HG03280 (cell line): ENCODE measurements around the gene KCTD13.
"Not testable (repeated sequence)": the region's sequence is repeated elsewhere in the genome, so short reads cannot be mapped to it uniquely, and the experiment has no call there.

Source experiments
- ATAC-seq: cut with Tn5 transposase; IDR thresholded peaks from one replicate; pipeline ENCODE4 v1.9.1; 2021; ENCODE audit warnings: mild to moderate bottlenecking, moderate library complexity; ENCODE audit not compliant: unreplicated experiment

Gene KCTD13

DNA sequence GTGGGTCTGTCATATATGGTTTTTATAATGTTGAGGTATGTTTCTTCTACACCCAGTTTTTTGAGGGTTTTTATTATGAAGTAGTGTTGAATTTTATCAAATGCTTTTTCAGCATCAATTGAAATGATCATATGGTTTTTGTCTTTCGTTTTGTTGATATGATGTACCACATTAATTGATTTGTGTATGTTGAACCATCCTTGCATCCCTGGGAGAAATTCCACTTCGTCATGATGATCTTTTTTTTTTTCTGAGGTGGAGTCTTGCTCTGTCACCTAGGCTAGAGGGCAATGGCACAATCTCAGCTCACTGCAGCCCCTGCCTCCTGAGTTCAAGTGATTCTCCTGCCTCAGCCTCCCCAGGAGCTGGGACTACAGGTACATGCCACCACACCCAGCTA is 21.9 kb upstream of the KCTD13 start:
- no peak for ATAC-seq

DNA sequence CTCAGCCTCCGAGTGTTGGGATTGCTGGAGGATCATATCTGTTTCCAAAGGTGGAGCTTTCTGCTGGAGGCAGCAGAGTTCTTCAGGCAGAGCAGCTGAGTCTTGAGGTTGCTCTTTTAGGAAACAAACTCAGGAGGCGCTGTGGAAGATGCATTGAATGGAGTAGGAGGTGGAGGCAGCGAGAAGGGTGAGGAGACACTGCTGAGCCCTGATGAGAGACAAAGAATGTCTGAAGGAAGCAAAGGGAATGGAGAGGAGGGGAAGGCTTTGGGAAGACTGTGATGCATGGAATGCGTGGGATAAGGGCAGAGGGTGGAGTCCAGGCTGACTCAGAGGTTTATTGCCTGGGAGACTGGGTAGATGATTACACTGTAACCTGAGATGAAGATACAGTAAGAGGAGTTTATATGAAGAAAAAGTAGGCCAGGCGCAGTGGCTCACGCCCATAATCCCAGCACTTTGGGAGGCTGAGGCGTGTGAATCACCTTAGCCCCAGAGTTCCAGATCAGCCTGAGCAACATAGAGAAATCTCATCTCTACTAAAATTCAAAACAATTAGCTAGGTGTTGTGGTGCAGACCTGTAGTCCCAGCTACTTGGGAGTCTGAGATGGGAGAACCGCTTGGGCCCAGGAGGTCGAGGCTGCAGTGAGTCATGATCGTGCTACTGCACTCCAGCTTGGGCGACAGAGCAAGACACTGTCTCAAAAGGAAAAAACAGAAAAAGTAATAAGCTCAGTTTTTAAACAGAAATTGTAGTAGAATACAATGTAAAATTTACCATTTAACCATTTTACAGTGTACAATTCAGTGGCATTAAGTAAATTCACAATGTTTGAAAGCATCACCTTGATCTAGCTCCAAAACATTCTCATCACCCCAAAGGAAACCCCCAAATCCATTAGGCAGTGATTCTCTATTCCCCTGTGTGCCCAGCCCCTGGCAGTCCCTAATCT is 18.1 kb upstream of the KCTD13 start:
- no peak for ATAC-seq

DNA sequence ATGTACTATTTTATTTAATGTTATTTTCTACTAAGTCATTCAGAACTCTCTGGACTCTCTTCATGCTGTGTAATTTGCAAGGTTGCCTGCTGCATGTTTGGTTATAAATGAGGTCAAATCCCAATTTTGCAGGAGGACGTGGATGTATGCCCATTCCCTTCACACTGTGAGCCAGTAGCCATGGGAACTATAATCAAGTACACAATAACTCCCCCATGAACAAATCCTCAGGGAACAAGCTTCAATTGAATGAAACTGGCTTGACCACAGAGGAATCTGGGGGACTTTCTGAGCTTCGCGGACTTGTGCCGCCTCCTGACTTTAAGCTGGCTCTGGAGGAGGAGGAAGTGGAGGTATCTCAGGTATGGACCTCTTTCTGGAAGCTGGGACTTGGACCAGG is 14.6 kb upstream of the KCTD13 start:
- no peak for ATAC-seq

DNA sequence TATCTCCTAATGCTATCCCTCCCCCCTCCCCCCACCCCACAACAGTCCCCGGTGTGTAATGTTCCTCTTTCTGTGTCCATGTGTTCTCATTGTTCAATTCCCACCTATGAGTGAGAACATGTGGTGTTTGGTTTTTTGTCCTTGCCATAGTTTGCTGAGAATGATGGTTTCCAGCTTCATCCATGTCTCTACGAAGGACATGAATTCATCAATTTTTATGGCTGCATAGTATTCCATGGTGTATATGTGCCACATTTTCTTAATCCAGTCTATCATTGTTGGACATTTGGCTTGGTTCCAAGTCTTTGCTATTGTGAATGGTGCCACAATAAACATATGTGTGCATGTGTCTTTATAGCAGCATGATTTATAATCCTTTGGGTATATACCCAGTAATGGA is 5.7 kb upstream of the KCTD13 start:
- not testable (repeated sequence) for ATAC-seq

DNA sequence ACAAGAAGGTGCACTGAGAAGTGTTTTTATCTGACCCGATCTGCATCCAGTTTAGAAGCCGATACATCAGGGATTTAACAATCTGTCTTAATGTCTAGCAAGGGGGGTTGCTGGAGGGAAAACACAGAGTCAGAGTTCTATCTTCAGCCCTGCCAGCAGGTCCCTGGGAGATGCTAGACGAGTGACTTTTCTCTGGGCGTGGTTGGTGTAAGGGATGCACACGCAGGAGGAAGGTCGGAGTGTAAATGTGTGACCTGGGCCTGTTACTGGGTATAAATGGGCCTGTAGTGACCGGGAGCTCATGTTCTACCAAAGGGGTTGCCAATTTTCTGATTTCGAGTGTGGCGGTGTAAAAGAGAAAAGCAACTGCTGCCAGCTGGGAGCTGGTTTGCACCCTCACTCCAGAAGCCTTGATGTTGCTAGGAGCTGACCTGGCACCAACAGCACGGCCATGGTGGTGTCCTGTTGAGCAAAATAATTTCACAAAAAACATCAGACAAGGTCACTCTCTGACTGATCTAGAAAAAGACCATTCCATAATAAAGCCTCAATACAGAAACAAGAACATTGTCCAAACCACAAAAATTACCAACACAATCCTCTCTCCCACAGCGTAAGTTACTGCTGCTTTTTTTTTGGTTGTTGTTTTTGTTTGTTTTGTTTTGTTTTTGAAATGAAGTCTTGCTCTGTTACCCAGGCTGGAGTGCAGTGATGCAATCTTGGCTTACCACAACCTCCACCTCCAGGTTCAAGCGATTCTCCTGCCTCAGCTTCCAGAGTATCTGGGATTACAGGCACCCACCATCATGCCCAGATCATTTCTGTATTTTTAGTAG is 1.3 kb upstream of the KCTD13 start:
- no peak for ATAC-seq

DNA sequence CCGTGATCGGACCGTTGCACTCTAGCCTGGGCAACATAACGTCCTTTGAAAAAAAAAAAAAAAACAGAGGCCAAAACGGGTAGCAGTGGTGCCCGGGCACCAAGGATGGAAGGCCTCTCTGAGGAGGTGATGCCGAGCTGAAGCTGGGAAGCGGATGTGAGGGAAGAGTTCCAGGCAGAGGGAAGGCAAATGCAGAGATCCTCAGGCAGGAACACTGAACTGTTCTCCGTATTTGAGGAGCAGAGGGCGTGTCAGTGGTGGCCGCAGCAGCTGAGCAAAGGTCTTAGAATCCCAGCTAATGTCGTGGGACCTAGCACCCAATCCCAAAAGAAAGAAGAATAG is 656 bp upstream of the KCTD13 start:
- no peak for ATAC-seq

DNA sequence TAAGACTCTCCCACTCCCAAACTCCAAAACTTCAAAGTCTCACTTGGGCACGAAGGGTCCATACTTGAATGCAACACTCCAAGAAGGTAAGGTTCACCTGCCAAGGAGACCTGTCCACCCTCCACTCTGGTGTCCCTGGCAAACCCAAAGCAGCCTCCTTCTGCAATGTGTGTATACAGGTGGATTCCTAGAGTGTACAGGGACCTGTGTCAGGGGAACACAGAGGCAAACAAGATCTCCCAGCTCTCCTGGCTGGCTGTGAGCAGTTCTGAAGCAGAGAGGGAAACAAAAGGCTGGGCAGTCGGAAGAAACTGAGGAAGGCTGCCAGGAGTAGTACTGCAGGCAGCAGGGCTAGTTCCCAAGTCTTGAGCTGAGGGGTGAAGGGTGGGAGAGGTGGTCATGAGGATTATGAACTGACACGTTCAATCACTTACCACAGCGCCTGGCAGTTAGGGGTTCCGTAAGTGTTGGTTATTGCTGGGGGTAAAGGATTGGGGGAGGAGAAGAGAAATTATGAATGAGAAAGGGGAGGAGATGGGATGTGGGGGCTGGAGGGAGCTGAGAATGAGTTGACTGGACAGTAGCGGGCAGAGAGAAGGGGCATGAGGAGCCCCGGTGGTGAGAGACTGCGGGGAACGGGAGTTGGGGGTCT is 795 bp downstream of the KCTD13 start:
- no peak for ATAC-seq

DNA sequence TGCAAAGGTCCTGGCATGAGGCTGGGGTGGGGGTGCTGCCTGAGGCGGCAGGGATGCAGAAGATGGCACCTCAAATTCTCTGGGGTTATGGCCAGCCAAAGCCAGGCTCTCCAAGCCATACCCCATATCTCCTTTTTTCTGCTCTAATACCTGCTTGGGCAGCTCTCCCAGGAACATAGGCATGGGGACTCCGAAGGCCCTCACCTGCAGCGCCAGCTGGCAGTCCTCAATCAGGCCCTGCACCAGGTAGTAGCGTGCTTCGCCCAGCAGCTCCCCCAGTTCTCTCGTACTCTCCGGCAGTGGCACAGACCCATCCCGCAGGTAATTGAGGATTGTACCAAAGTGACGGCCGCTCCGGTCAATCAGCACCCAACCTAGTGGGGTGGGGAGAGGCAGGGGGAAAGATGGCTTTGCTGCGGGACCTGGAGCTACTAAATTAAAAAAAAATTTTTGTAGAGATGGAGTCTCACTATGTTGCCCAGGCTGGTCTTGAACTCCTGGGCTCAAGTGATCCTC is 3.0 kb downstream of the KCTD13 start:
- ATAC-seq: no peak

DNA sequence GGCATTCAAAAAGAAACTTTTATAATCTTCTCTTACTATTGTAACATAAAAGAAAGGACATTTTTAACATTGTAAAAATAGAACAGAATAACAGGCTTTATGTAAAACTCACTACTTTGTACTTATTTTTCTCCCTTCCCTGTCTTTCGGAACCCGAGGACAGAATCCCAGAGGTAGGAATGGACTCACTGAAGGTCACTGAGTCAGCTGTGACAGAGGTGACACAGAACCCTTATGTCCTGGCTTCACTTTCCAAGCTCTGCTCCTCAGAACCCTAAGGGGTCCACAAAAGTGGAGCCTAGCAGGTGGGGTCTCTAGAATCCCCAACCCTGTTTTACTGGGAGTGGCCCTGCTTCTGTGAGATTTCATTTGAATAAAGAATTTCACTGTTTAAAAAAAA is 3.7 kb downstream of the KCTD13 start:
- ATAC-seq: no peak

DNA sequence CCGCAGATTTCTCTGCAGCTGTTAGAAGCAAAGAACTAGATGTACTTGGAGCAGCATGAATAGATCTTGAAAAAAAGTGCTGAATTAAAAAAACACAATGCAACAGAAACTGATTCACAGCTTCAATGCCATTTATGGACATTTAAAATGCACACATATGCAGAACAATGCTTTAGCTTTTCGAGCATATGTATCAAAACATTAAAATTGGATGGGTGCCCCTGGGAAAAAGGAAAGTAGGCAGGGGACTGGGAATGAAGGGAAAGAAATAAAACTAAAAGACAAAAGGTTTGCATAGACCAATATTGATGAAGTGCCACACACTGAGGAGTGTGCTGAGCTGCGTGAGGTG is 5.0 kb downstream of the KCTD13 start:
- ATAC-seq: no peak

DNA sequence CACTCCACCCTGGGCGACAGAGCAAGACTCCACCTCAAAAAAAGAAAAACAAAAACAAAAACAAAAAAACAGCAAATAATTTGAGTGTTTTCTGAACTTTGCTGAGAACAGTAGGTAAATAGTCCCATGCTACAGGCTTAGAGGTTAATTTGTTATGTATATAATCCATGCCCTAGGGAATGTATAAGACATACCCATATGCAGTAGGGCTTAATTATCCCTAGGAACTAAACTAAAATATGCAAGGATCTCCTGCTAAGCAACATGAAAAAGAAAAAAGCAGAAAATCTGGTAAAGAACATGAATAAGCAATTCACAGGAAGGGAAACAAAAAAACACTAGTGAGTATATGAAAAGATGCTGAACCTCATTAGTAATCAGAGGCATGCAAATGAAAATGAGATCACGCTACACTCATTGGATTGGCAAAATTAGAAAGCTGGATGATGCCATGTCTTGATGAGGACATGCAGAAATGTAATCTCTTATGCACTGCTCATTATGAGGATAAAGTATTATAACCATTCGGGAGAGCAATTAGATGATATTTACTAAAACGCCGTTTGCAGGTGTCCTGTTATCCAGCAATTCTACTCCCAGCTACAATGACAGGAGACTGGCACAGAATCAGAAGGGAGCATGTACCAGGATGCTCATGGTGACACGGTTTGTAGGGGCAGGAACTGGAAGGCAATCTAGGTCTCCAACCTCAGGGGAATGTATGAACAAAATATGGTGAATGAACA is 5.6 kb downstream of the KCTD13 start:
- no peak for ATAC-seq

DNA sequence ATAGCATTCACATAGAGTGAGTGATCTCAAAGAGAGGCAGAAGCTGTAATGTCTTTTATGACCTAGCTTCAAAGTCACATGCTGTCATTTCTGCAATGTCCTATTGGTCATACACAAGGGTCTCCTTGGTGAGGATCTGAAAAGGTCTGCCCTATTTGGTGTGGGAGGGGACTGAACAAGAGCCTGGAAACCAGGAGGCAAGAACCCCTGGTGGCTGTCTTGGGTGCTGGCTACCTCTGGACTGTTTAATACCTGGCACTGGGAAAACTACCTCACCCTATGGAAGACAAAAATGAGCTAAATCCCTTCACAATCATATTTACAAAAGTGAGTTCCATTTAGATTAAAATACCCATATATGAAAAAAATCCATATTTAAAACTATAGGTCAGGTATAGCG is 9.0 kb downstream of the KCTD13 start:
- ATAC-seq: no peak

DNA sequence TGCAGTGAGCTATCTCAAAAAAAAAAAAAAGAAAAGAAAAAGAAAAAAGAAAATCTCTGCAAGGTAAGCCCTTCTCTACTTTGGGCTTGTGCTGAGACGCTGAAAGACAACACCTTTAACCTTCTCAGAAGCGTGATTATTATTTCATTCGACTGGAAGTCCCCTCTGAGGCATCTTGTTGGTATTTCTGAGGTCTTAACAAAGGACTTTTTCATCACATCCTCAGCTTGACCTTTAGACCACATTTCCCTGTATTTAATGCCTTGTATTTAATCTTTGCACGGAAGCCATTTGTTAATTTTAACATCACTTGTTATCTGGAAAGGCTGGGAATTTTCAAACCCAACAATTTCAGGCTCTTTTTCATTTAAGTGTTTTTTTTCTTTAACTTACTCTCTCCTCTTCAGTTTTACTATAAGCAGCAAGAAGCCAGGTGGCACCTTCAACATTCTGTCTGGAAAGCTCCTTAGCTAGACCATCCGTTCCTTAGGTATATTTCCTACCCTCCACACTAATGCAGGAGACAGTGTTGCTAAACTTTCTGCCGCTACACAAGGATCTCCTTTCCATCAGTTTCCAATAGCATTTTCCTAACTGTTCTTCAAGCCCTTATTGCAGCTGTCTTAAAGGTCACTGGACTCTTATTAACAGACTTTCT is 10.3 kb downstream of the KCTD13 start:
- ATAC-seq: no peak

DNA sequence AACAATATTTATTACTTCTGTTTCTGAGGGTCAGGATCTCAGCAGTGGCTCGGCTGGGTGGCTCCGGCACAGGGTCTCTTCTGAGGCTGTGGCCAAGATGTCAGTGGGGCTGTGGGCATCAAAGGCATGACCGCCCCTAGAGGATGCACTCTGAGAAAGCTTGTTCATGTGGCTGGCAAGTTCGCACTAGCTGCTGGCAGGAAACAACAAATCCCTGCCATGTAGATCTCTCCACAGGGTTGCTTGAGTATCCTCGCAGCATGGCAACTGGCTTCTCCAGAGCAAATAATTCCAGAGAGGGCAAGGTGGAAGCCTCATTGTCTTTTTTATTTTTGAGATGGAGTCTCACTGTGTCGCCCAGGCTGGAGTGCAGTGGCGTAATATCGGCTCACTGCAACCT is 12.5 kb downstream of the KCTD13 start:
- no peak for ATAC-seq

DNA sequence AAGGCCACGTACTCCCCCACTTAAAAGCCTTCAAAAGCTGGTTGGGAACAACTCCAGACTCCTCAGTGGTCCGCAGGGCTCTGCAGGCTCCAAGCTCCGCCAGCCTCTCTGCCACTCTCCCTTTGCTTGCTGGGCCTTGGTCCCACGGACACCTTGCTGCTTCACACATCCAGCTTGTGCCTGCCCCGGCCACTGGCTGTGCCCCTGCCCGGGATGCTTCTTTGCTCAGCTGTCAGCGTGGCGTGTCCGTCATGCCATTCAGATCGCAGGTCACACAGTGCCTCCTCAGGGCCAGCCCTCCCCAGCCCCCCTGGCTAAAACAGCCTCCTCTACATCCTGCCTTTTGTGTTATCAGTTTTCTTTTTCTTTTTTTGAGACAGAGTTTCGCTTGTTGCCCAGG is 13.9 kb downstream of the KCTD13 start:
- no peak for ATAC-seq

DNA sequence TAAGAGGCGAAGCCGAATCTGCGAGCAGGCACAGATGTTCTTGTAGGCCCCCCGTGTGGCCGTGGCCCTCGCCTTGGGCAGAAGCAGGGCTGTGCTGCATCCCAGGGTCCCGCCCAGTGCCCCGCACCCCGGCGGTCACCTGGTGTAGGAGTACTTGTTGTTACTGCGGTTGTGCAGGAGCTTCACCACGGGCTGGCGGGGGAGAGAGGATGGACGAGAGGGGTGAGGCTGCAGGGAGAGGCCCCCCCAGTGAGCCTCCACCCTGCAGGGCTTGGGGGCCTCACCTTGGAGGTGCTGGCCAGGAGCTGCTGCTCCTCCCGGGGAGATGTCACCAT is 14.4 kb downstream of the KCTD13 start:
- no peak for ATAC-seq

DNA sequence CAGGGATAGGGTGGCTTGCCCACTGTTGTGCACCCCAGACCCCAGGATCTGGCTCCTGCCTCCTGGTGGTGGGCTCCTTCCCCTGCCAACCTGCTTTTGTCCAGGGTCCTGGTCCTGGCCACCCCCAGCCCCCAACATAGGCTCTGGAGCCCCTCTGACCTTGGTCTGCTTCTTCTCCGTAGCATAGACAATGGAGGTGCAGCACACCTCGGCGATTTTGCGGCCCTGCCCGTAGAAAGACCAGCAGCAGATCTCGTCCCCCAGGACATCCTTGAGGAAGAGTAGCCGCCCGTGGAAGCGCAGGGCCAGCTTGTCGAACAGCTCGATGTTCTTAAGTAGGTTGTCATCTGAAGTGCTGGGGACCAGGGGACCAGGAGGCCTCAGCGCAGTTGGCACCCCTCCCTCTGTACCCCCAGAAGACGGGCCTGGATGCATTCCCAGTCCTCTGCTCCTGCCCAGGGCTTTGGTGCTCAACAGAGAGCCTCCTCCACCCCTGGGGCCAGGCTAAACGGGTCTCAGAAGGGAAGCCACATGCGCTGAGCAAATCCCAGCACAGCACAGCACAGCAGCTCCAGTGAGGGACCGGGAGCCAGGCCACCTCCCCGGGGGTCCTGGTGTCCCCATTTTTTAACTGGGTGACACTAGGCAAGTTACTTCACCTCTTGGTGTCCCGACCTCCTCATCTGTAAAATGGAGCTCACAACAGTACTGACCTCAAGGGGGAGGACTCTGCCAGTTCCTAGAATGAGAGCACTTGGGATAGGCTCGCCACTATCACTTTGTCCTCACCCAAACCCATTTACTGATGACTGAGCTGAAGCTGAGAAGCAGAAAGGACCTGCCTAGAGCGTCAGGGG is 15.0 kb downstream of the KCTD13 start:
- no peak for ATAC-seq

DNA sequence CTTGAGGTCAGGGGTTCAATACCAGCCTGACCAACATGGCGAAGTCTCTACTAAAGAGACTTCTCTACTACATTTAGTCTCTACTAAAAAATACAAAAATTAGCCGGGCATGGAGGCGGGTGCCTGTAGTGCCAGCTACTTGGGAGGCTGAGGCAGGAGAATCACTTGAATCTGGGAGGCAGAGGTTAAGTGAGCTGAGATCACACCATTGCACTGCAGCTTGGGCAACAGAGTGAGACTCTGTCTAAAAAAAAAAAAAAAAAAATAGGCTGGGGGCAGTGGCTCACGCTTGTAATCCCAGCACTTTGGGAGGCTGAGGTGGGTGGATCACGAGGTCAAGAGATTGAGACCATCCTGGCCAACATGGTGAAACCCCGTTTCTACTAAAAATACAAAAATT is 16.2 kb downstream of the KCTD13 start:
- not testable (repeated sequence) for ATAC-seq

DNA sequence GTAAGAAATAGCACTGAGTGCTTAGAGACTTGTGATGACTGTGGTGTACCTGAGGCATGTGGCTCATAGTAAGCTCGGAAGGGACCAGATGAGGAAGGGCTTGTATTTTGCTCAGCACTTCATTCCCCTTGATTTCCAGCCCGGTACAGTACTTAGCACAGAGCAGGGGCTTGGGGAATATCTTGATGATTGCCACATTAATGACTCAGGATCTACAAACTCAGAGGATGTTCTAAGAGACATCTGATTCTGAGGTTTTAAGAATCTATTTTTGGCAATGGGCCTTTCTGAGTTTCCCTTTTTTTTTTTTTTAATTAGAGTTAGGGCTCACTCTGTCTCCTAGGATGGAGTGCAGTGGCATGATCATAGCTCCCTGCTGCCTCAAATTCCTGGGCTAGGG is 16.6 kb downstream of the KCTD13 start:
- no peak for ATAC-seq
